SK-N-SH treated with all-trans-retinoic acid at 6 μM for 48 hours (cell line): ENCODE results near the gene FBXO10.

Source experiments
- ATAC-seq: fragments of 200-7000 bp; cut with Tn5 transposase; 3 replicates; pipeline ENCODE4 v1.9.1; 2020; ENCODE audit warnings: mild to moderate bottlenecking, moderate library complexity
- ARNTL ChIP-seq: fragments of 450-650 bp; formaldehyde crosslinking; IDR thresholded peaks from 2 replicates; pipeline ENCODE4 v1.5.0; 2020; ENCODE audit warnings: low read depth, mild to moderate bottlenecking, moderate library complexity, borderline replicate concordance
- BACH2 ChIP-seq: fragments of 250-450 bp; sonication (Bioruptor Pico); IDR thresholded peaks from 2 replicates; pipeline ENCODE4 v1.9.0; 2021; ENCODE audit warnings: mild to moderate bottlenecking, borderline replicate concordance
- CSDC2 ChIP-seq: fragments of 250-450 bp; sonication (Bioruptor Pico); IDR thresholded peaks from 2 replicates; pipeline ENCODE4 v1.5.0; 2020; ENCODE audit warnings: mild to moderate bottlenecking, moderate library complexity
- CSRNP3 ChIP-seq: fragments of 250-450 bp; sonication (Bioruptor Pico); IDR thresholded peaks from 2 replicates; pipeline ENCODE4 v1.5.1; 2021; ENCODE audit warnings: mild to moderate bottlenecking, moderate library complexity
- ESRRG ChIP-seq: fragments of 250-450 bp; sonication (Bioruptor Pico); IDR thresholded peaks from 2 replicates; pipeline ENCODE4 v1.6.1; 2021; ENCODE audit warnings: mild to moderate bottlenecking
- GLIS3 ChIP-seq: fragments of 250-450 bp; sonication (Bioruptor Pico); IDR thresholded peaks from 2 replicates; pipeline ENCODE4 v1.5.0; 2020; ENCODE audit warnings: mild to moderate bottlenecking, moderate library complexity
- ISL1 ChIP-seq: fragments of 250-450 bp; sonication (Bioruptor Pico); IDR thresholded peaks from 2 replicates; pipeline ENCODE4 v2.1.2; 2022; ENCODE audit warnings: mild to moderate bottlenecking, moderate library complexity
- OSR1 ChIP-seq: fragments of 250-450 bp; sonication (Bioruptor Pico); IDR thresholded peaks from 2 replicates; pipeline ENCODE4 v1.8.0; 2022; ENCODE audit warnings: moderate library complexity, mild to moderate bottlenecking, inconsistent platforms
- PATZ1 ChIP-seq: fragments of 250-450 bp; sonication (Bioruptor Pico); IDR thresholded peaks from 2 replicates; pipeline ENCODE4 v1.8.0; 2020; ENCODE audit warnings: mild to moderate bottlenecking, moderate library complexity, borderline replicate concordance
- POU6F1 ChIP-seq: fragments of 250-450 bp; sonication (Bioruptor Pico); IDR thresholded peaks from 2 replicates; pipeline ENCODE4 v1.8.0; 2021; ENCODE audit warnings: low read depth, mild to moderate bottlenecking, moderate library complexity, borderline replicate concordance
- PPARA ChIP-seq: fragments of 250-450 bp; sonication (Bioruptor Pico); IDR thresholded peaks from 2 replicates; pipeline ENCODE4 v1.5.0; 2020; ENCODE audit warnings: mild to moderate bottlenecking, borderline replicate concordance
- RARB ChIP-seq: fragments of 250-450 bp; sonication (Bioruptor Pico); IDR thresholded peaks from 2 replicates; pipeline ENCODE4 v1.8.0; 2021; ENCODE audit warnings: mild to moderate bottlenecking, moderate library complexity
- SNAI2 ChIP-seq: fragments of 250-450 bp; sonication (Bioruptor Pico); IDR thresholded peaks from 2 replicates; pipeline ENCODE4 v1.5.0; 2020; ENCODE audit warnings: mild to moderate bottlenecking, moderate library complexity
- TCF4 ChIP-seq: fragments of 250-450 bp; sonication (Bioruptor Pico); IDR thresholded peaks from 2 replicates; pipeline ENCODE4 v1.8.0; 2021; ENCODE audit warnings: mild to moderate bottlenecking, moderate library complexity, borderline replicate concordance
- TOX ChIP-seq: fragments of 250-450 bp; sonication (Bioruptor Pico); IDR thresholded peaks from 2 replicates; pipeline ENCODE4 v1.8.0; 2021; ENCODE audit warnings: mild to moderate bottlenecking, moderate library complexity, borderline replicate concordance
- TSHZ2 ChIP-seq: fragments of 250-450 bp; sonication (Bioruptor Pico); IDR thresholded peaks from 2 replicates; pipeline ENCODE4 v1.5.0; 2020; ENCODE audit warnings: mild to moderate bottlenecking, moderate library complexity
- ZC3H10 ChIP-seq: fragments of 250-450 bp; sonication (Bioruptor Pico); IDR thresholded peaks from 2 replicates; pipeline ENCODE4 v1.5.1; 2021; ENCODE audit warnings: mild to moderate bottlenecking, moderate library complexity
- ZFP30 ChIP-seq: fragments of 450-650 bp; formaldehyde crosslinking; IDR thresholded peaks from 2 replicates; pipeline ENCODE4 v1.5.0; 2022; ENCODE audit warnings: mild to moderate bottlenecking, moderate library complexity
- ZNF565 ChIP-seq: fragments of 450-650 bp; formaldehyde crosslinking; conservative IDR thresholded peaks from 2 replicates; pipeline ENCODE4 v1.5.0; 2020; ENCODE audit warnings: low read depth, mild to moderate bottlenecking, moderate library complexity
- ZNF70 ChIP-seq: fragments of 450-650 bp; formaldehyde crosslinking; IDR thresholded peaks from 2 replicates; pipeline ENCODE4 v1.5.0; 2020; ENCODE audit warnings: mild to moderate bottlenecking, moderate library complexity
- ZNF8 ChIP-seq: fragments of 450-650 bp; formaldehyde crosslinking; IDR thresholded peaks from 2 replicates; pipeline ENCODE4 v1.5.0; 2020; ENCODE audit warnings: mild to moderate bottlenecking, moderate library complexity
- TF ChIP-seq, protein P1 (sequence below): fragments of 250-450 bp; sonication (Bioruptor Pico); IDR thresholded peaks from 2 replicates; pipeline ENCODE4 v1.5.1; 2020; ENCODE audit warnings: low read depth, mild to moderate bottlenecking, moderate library complexity

The FBXO10 gene

DNA sequence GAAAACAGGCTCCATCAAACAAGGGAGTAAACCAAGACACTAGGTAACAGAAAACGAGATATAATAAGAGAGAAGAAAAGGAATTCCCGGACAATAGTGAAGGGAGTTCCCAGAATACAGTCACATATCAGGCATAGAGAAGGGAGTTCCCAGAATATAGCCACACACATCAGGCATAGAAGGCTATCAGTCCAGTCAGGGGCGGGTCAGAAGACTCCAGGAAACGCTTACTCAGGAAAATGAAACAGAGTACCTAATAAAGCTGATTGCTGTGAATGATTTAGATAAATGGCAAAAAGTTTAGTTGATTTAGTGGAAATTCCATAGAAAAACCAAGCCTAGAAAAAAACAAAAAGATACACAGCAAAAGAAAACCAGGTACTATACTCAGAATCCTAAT, 11.3 kb upstream of the FBXO10 start:
- no peak for ATAC-seq
- TF ChIP-seq BACH2 (CRISPR knock-in tag): no peak
- TF ChIP-seq PATZ1 (CRISPR knock-in tag): no peak
- TF ChIP-seq, protein P1, sequence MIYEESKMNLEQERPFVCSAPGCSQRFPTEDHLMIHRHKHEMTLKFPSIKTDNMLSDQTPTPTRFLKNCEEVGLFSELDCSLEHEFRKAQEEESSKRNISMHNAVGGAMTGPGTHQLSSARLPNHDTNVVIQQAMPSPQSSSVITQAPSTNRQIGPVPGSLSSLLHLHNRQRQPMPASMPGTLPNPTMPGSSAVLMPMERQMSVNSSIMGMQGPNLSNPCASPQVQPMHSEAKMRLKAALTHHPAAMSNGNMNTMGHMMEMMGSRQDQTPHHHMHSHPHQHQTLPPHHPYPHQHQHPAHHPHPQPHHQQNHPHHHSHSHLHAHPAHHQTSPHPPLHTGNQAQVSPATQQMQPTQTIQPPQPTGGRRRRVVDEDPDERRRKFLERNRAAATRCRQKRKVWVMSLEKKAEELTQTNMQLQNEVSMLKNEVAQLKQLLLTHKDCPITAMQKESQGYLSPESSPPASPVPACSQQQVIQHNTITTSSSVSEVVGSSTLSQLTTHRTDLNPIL: no peak
- no peak for TF ChIP-seq CSRNP3 (CRISPR knock-in tag)
- no peak for TF ChIP-seq POU6F1 (CRISPR knock-in tag)
- TF ChIP-seq ZC3H10 (CRISPR knock-in tag): no peak
- TF ChIP-seq TSHZ2: no peak
- TF ChIP-seq RARB (CRISPR knock-in tag): no peak
- no peak for TF ChIP-seq OSR1 (CRISPR knock-in tag)
- TF ChIP-seq ZNF8: no peak
- TF ChIP-seq PPARA: no peak
- TF ChIP-seq ZNF565 (CRISPR knock-in tag): no peak
- TF ChIP-seq ESRRG (CRISPR knock-in tag): no peak
- no peak for TF ChIP-seq CSDC2 (CRISPR knock-in tag)
- no peak for TF ChIP-seq ARNTL

- no peak for ATAC-seq
- TF ChIP-seq PATZ1 (CRISPR knock-in tag): no peak
- no peak for TF ChIP-seq ZNF70 (CRISPR knock-in tag)
- no peak for TF ChIP-seq ISL1 (CRISPR knock-in tag)
- TF ChIP-seq OSR1 (CRISPR knock-in tag): no peak
- TF ChIP-seq ESRRG (CRISPR knock-in tag): no peak
- TF ChIP-seq PPARA: no peak
- no peak for TF ChIP-seq RARB (CRISPR knock-in tag)
- TF ChIP-seq ZFP30 (CRISPR knock-in tag): no peak
- no peak for TF ChIP-seq POU6F1 (CRISPR knock-in tag)
- no peak for TF ChIP-seq SNAI2 (CRISPR knock-in tag)
- no peak for TF ChIP-seq ZNF8
- no peak for TF ChIP-seq CSRNP3 (CRISPR knock-in tag)
- no peak for TF ChIP-seq GLIS3 (CRISPR knock-in tag)
- TF ChIP-seq TOX (CRISPR knock-in tag): no peak
- no peak for TF ChIP-seq BACH2 (CRISPR knock-in tag)
- TF ChIP-seq TCF4 (CRISPR knock-in tag): no peak
- TF ChIP-seq, protein P1: no peak
- TF ChIP-seq ARNTL: no peak
These were observed 7.4 kb upstream of the FBXO10 start for GRCh38 chr9:37583522-37584121.
